Pons (tissue), 1 donor: ENCODE results near the gene MAGEA4.
"Not testable (repeated sequence)": the region's sequence is repeated elsewhere in the genome, so short reads cannot be mapped to it uniquely, and the experiment has no call there.

Source experiments
- DNase-seq: peaks from one replicate; pipeline ENCODE4 v3.0.0-alpha.2; 2016; ENCODE audit warnings: low spot score

MAGEA4 gene

GRCh38 chrX:151912780-151913179 lies at the start of gene MAGEA4:
Gene MAGEA4 (plus strand): TSS chrX:151912889. CDS start chrX:151923665, 10,776 bp downstream.
- DNase-seq, result no peak

- no peak for DNase-seq
Measured at GRCh38 chrX:151870602-151871001, 42.1 kb upstream of the MAGEA4 start.

- no peak for DNase-seq
Measured at GRCh38 chrX:151871244-151871643, 41.4 kb upstream of the MAGEA4 start.

GRCh38 chrX:151873096-151873495 lies 39.6 kb upstream of the MAGEA4 start:
- no peak for DNase-seq

- no peak for DNase-seq
Measured at GRCh38 chrX:151875270-151876026, 37.2 kb upstream of the MAGEA4 start.

- DNase-seq, result no peak
Measured at GRCh38 chrX:151878574-151878973, 34.1 kb upstream of the MAGEA4 start.

- no peak for DNase-seq
Measured at GRCh38 chrX:151879856-151880255, 32.8 kb upstream of the MAGEA4 start.

- DNase-seq, result no peak
Measured at GRCh38 chrX:151880895-151881294, 31.8 kb upstream of the MAGEA4 start.

- DNase-seq, result no peak
Measured at GRCh38 chrX:151889421-151889820, 23.3 kb upstream of the MAGEA4 start.

- no peak for DNase-seq
Measured at GRCh38 chrX:151896734-151897474, 15.8 kb upstream of the MAGEA4 start.

GRCh38 chrX:151899622-151900021 lies 13.1 kb upstream of the MAGEA4 start:
- DNase-seq, result no peak

- DNase-seq, result no peak
Measured at GRCh38 chrX:151901826-151902225, 10.9 kb upstream of the MAGEA4 start.

- DNase-seq, result peak; percentile 1
Measured at GRCh38 chrX:151902813-151903591, 9.7 kb upstream of the MAGEA4 start.

- DNase-seq, result no peak
Measured at GRCh38 chrX:151904989-151905388, 7.7 kb upstream of the MAGEA4 start.

GRCh38 chrX:151912221-151912620 lies 468 bp upstream of the MAGEA4 start:
- DNase-seq, result no peak

GRCh38 chrX:151918736-151919135 lies 6.0 kb downstream of the MAGEA4 start:
- DNase-seq, result not testable (repeated sequence)

GRCh38 chrX:151919610-151920009 lies 6.9 kb downstream of the MAGEA4 start:
- no peak for DNase-seq

- DNase-seq, result no peak
Measured at GRCh38 chrX:151920101-151920500, 7.4 kb downstream of the MAGEA4 start.

GRCh38 chrX:151920530-151920929 lies 7.8 kb downstream of the MAGEA4 start:
- DNase-seq, result no peak

GRCh38 chrX:151921292-151921691 lies 8.6 kb downstream of the MAGEA4 start:
- DNase-seq, result no peak

GRCh38 chrX:151921866-151922265 lies 9.2 kb downstream of the MAGEA4 start:
- no peak for DNase-seq

GRCh38 chrX:151922692-151923091 lies 10.0 kb downstream of the MAGEA4 start:
- no peak for DNase-seq

GRCh38 chrX:151923648-151924047 lies 11.0 kb downstream of the MAGEA4 start:
- no peak for DNase-seq
